HepG2 (cell line): ENCODE data around the gene ZSCAN2. TPM values are rescaled to one million over a fixed set of nuclear protein-coding genes. Genes with fewer than 3 reads are reported as not detected.

Experiments
- ATAC-seq: fragments of 200-7000 bp; cut with Tn5 transposase; 3 replicates; pipeline ENCODE4 v1.9.1; 2020; ENCODE audit warnings: mild to moderate bottlenecking, moderate library complexity
- BruUV-seq: library from RNA; stranded (reverse); fragments of 400-500 nt; replicated peaks from 2 replicates; lab custom pipeline; 2021; lab: Mats Ljungman, UMichigan
- CTCF ChIA-PET: fragments of 300-600 bp; formaldehyde crosslinking; extraction: SDS; loops from one replicate; lab custom pipeline; 2021; ENCODE audit warnings: low total read pairs, inconsistent platforms, low intra/inter-chr PET ratio; lab: Yijun Ruan, JAX
- POLR2A ChIA-PET: fragments of 350-600 bp; sonication (Branson Sonifier 250); formaldehyde crosslinking; loops from one replicate; lab custom pipeline; 2020; ENCODE audit warnings: antibody characterized with exemption, inconsistent platforms; lab: Yijun Ruan, JAX
- DNase-seq: peaks from one replicate; pipeline ENCODE4 v3.0.0-alpha.2; 2015; ENCODE audit warnings: low spot score
- FAIRE-seq: peaks from 3 replicates; lab custom pipeline; 2011; peaks lifted over from hg19 to GRCh38; lab: Jason Lieb, UNC
- H2AFZ ChIP-seq: one replicate; pipeline ENCODE4 v1.6.1; 2011; ENCODE audit warnings: low read length, inconsistent platforms
- H3K27ac ChIP-seq: fragments of 300-600 bp; 3 replicates; pipeline ENCODE4 v1.8.0; 2011; ENCODE audit warnings: mixed run types, mild to moderate bottlenecking, mixed read lengths, low read length, inconsistent platforms; ENCODE audit not compliant: insufficient read depth; ENCODE audit errors: extremely low read length
- H3K27me3 ChIP-seq, 2 experiments: fragments of 200-600 bp in 1 of 2; 2 replicates in 1 of 2; 3 replicates in 1 of 2; pipeline versions ENCODE4 v1.6.0 to v1.8.0; 2011; ENCODE audit warnings: low read length in 2 of 2, mild to moderate bottlenecking in 2 of 2, moderate library complexity in 2 of 2, inconsistent platforms in 1 of 2; ENCODE audit not compliant: insufficient read depth in 2 of 2, control insufficient read depth in 1 of 2
- H3K36me3 ChIP-seq, 2 experiments: fragments of 200-600 bp in 1 of 2; replicated peaks in 1 of 2; 2 replicates in 1 of 2; 3 replicates in 1 of 2; pipeline versions ENCODE4 v1.5.1 to v1.8.0; 2011; ENCODE audit warnings: low read length in 2 of 2, inconsistent platforms in 1 of 2; ENCODE audit not compliant: insufficient read depth in 2 of 2, control insufficient read depth in 1 of 2
- H3K4me1 ChIP-seq: 2 replicates; pipeline ENCODE4 v1.5.1; 2012; ENCODE audit warnings: low read length, inconsistent platforms; ENCODE audit not compliant: insufficient read depth
- H3K4me2 ChIP-seq: 2 replicates; pipeline ENCODE4 v1.6.0; 2011; ENCODE audit warnings: low read depth, low read length, inconsistent platforms
- H3K4me3 ChIP-seq, 3 experiments: fragments of 200-600 bp in 1 of 3; sonication (generic), shearing (Covaris generic) in 1 of 3; replicated peaks in 1 of 3; 2 replicates each; pipeline ENCODE4 v1.5.1; 2011 to 2016; ENCODE audit warnings: low read length in 3 of 3, inconsistent platforms in 2 of 3, low read depth in 2 of 3, mild to moderate bottlenecking in 2 of 3, control low read depth in 1 of 3, mixed read lengths in 1 of 3; ENCODE audit not compliant: insufficient read depth in 1 of 3
- H3K79me2 ChIP-seq: one replicate; pipeline ENCODE4 v1.6.1; 2011; ENCODE audit warnings: low read length, inconsistent platforms; ENCODE audit not compliant: insufficient read depth
- H3K9ac ChIP-seq: 2 replicates; pipeline ENCODE4 v1.6.0; 2011; ENCODE audit warnings: mild to moderate bottlenecking, low read depth, low read length, inconsistent platforms; ENCODE audit not compliant: insufficient read depth
- H3K9me3 ChIP-seq: 2 replicates; pipeline ENCODE4 v1.5.1; 2012; ENCODE audit warnings: mild to moderate bottlenecking, low read length
- H4K20me1 ChIP-seq: 2 replicates; pipeline ENCODE4 v1.6.0; 2011; ENCODE audit warnings: inconsistent platforms, mild to moderate bottlenecking, low read length, moderate library complexity; ENCODE audit not compliant: insufficient read depth
- ATF6 ChIP-seq: sonication (generic); formaldehyde crosslinking; conservative IDR thresholded peaks from 2 replicates; pipeline ENCODE4 v1.4.0; 2020; ENCODE audit warnings: missing genetic modification reagents
- BORCS8-MEF2B ChIP-seq: sonication (generic); formaldehyde crosslinking; IDR thresholded peaks from 2 replicates; pipeline ENCODE4 v1.8.0; 2022; ENCODE audit warnings: mild to moderate bottlenecking, missing genetic modification reagents
- MTA1 ChIP-seq: sonication (generic); formaldehyde crosslinking; IDR thresholded peaks from 2 replicates; pipeline ENCODE4 v1.4.0; 2020; ENCODE audit warnings: missing genetic modification reagents, mild to moderate bottlenecking, borderline replicate concordance
- NCOA1 ChIP-seq: sonication (generic); formaldehyde crosslinking; IDR thresholded peaks from 2 replicates; pipeline ENCODE4 v1.9.0; 2021; ENCODE audit warnings: missing genetic modification reagents
- RBFOX2 ChIP-seq: fragments of 200-400 bp; formaldehyde crosslinking; IDR thresholded peaks from 2 replicates; pipeline ENCODE4 v1.6.1; 2017; ENCODE audit warnings: low read depth, mild to moderate bottlenecking, low read length
- REL ChIP-seq: sonication (generic); formaldehyde crosslinking; conservative IDR thresholded peaks from 2 replicates; pipeline ENCODE4 v1.8.0; 2022; ENCODE audit warnings: mild to moderate bottlenecking, missing genetic modification reagents, moderate library complexity
- SAFB2 ChIP-seq: sonication (generic); formaldehyde crosslinking; IDR thresholded peaks from 2 replicates; pipeline ENCODE4 v1.5.1; 2020; ENCODE audit warnings: missing genetic modification reagents, low read depth, mild to moderate bottlenecking, borderline replicate concordance
- SMYD3 ChIP-seq: sonication (generic); formaldehyde crosslinking; IDR thresholded peaks from 2 replicates; pipeline ENCODE4 v1.8.1; 2023; ENCODE audit warnings: mild to moderate bottlenecking, missing genetic modification reagents
- ZC3H4 ChIP-seq: sonication (generic); formaldehyde crosslinking; IDR thresholded peaks from 2 replicates; pipeline ENCODE4 v1.4.0; 2020; ENCODE audit warnings: missing genetic modification reagents, borderline replicate concordance
- WGBS: methylation state at CpG from one replicate; pipeline ENCODE4 v1.1.6; 2017; ENCODE audit warnings: low lambda C conversion rate; 5-methylcytosine and 5-hydroxymethylcytosine counted together
- in situ Hi-C: cut with HindIII; loops from 2 replicates; pipeline ENCODE4 v1.10.0; 2017; ENCODE audit warnings: low pct_unique_long_range_greater_than_20kb; ENCODE audit not compliant: extremely low pct_ligation_motif_present
- intact Hi-C: fragments of 100-400 bp; cut with micrococcal nuclease; formaldehyde crosslinking; loops from one replicate; pipeline ENCODE4 v1.10.0; 2022; ENCODE audit not compliant: unreplicated experiment
- polyA plus RNA-seq, 8 experiments: library from polyadenylated mRNA; depleted of rRNA in 3 of 8; stranded (reverse) in 7 of 8; unstranded in 1 of 8; fragments of >200 nt; fragmentation: Illumina TruSeq in 4 of 8; extraction: Trizol in 4 of 8; gene quantifications; 2 replicates each; pipeline versions ENCODE4 v1.2.1 to v1.2.3, GENCODE V29; 2011 to 2016; ENCODE audit warnings: low read depth in 4 of 8, missing spikeins in 1 of 8, mixed read lengths in 1 of 8; ENCODE audit not compliant: insufficient read depth in 1 of 8
- total RNA-seq, 5 experiments: library from RNA; depleted of rRNA; stranded (reverse); fragments of >200 nt; fragmentation: Illumina TruSeq; extraction: Trizol; gene quantifications; 2 replicates each; pipeline ENCODE4 v1.2.3, GENCODE V29; 2016; ENCODE audit warnings: low read depth in 1 of 5
- TF ChIP-seq, protein P1 (sequence below): IDR thresholded peaks from 2 replicates; pipeline ENCODE4 v1.6.1; 2016; ENCODE audit warnings: mild to moderate bottlenecking, missing biosample characterization, missing genetic modification reagents

ZSCAN2 gene
- total and polyA plus RNA-seq, 2 of the 13 experiments (the other 11 are each of a cell fraction or from before 2014, with no cell fraction given): 11.4 to 21.5 TPM

- H3K9ac ChIP-seq: no peak overlapping the region
- no peak for DNase-seq
- 0 out of 2 replicates have a peak, but pooled peaks have one; percentile 20 for TF ChIP-seq RBFOX2
- TF ChIP-seq, protein P1, sequence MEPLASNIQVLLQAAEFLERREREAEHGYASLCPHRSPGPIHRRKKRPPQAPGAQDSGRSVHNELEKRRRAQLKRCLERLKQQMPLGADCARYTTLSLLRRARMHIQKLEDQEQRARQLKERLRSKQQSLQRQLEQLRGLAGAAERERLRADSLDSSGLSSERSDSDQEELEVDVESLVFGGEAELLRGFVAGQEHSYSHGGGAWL: no peak
- TF ChIP-seq, all 625 proteins: peak for 1
- peaks cover 32% of the 10 kb centered on the region for H3K4me1 ChIP-seq
- H3K27ac ChIP-seq: no peak overlapping the region
- no peak overlapping the region for H3K4me2 ChIP-seq
- POLR2A ChIA-PET: interaction anchor here (1.3 to 6.7 kb wide), 3 partner anchors 6 to 43 kb away, joined by 4 to 45 read pairs (median 6); no protein-coding TSS in a partner anchor
- no peaks in the 10 kb centered on the region for H3K9me3 ChIP-seq
- intact Hi-C loops: loop anchor here (10.0 kb wide), 1 partner anchor 165 kb away; the partner anchor contains the start of gene ALPK3
- no peaks in the 10 kb centered on the region for H4K20me1 ChIP-seq
- peaks cover 15% of the 10 kb centered on the region for H3K79me2 ChIP-seq
- in situ Hi-C loops: loop anchor here (10.0 kb wide), 1 partner anchor 275 kb away; no protein-coding TSS in a partner anchor
- no peak overlapping the region for H3K4me3 ChIP-seq
- H2AFZ ChIP-seq: no peak overlapping the region
- FAIRE-seq (no peak), ATAC-seq (no peak)
- no TSS peak for BruUV-seq
- H3K36me3 ChIP-seq: peaks cover 26 to 48% of the 10 kb centered on the region in 2 experiments
- CTCF ChIA-PET: no interaction called here
- 100% methylated on average over 2 of the region's 2 CpGs for WGBS
- no peaks in the 10 kb centered on the region; a peak in 1 of 5 replicates for H3K27me3 ChIP-seq
These were observed 48.9 kb downstream of the ZSCAN2 start for GRCh38 chr15:84649706-84650105.

- no peak for FAIRE-seq
These were observed 52.7 kb downstream of the ZSCAN2 start for GRCh38 chr15:84653584-84653909.

More at GRCh38 chr15:84653584-84653909, 52.7 kb downstream of the ZSCAN2 start:
- H3K9ac ChIP-seq: peak overlapping the region; percentile 88
- intact Hi-C loops: loop anchor here (10.0 kb wide), 1 partner anchor 161 kb away; the partner anchor contains the start of gene ALPK3
- in situ Hi-C loops: loop anchor here (10.0 kb wide), 1 partner anchor 271 kb away; no protein-coding TSS in a partner anchor
- H3K36me3 ChIP-seq: peaks cover 5 to 14% of the 10 kb centered on the region in 2 experiments
- peak overlapping the region; percentile 100 for H3K4me2 ChIP-seq
- no peak for ATAC-seq
- no peaks in the 10 kb centered on the region; a peak in 1 of 5 replicates for H3K27me3 ChIP-seq
- H4K20me1 ChIP-seq: no peaks in the 10 kb centered on the region
- no peak overlapping the region for H2AFZ ChIP-seq
- H3K79me2 ChIP-seq: peaks cover 15% of the 10 kb centered on the region
- H3K4me1 ChIP-seq: peaks cover 57% of the 10 kb centered on the region
- ChIA-PET CTCF (interaction anchor here (1.6 to 1.7 kb wide), 2 partner anchors 54 to 274 kb away, joined by 4 to 6 read pairs; no protein-coding TSS in a partner anchor), POLR2A (interaction anchor here (1.0 to 6.7 kb wide), 14 partner anchors 10 to 95 kb away, joined by 3 to 47 read pairs (median 6); partner anchors contain the start of genes SEC11A, ZNF592 and ZSCAN2)
- no peaks in the 10 kb centered on the region for H3K9me3 ChIP-seq
- BruUV-seq: TSS peak; percentile 84
- peak overlapping the region; percentile 74 to 89 (median 85) for H3K4me3 ChIP-seq
- WGBS: 0% methylated on average over 3 of the region's 7 CpGs
- H3K27ac ChIP-seq: peak overlapping the region; percentile 83
- no peak for DNase-seq
- 0 out of 2 replicates have a peak, but pooled peaks have one; percentile 57 for TF ChIP-seq NCOA1 (CRISPR knock-in tag)
- 0 out of 2 replicates have a peak, but pooled peaks have one; percentile 1 for TF ChIP-seq MTA1 (CRISPR knock-in tag)
- TF ChIP-seq SAFB2 (CRISPR knock-in tag): 0 out of 2 replicates have a peak, but pooled peaks have one; percentile 41
- no peak for TF ChIP-seq ZC3H4 (CRISPR knock-in tag)
- TF ChIP-seq BORCS8-MEF2B: 0 out of 2 replicates have a peak, but pooled peaks have one; percentile 2
- TF ChIP-seq REL (CRISPR knock-in tag): no peak
- TF ChIP-seq SMYD3 (CRISPR knock-in tag): no peak
- no peak for TF ChIP-seq ATF6 (CRISPR knock-in tag)
- TF ChIP-seq, all 625 proteins: peak for 4
